ENCODE data around the gene NXPE3. TPM values are rescaled to one million over a fixed set of nuclear protein-coding genes. Genes with fewer than 3 reads are reported as not detected.

NXPE3 gene
- total RNA-seq, 1 donor from 2014 or later = 21.1 TPM

- no peak for DNase-seq
These were observed 50.4 kb downstream of the NXPE3 start for GRCh38 chr3:101829437-101829830.

- DNase-seq = no peak
These were observed 50.9 kb downstream of the NXPE3 start for GRCh38 chr3:101829874-101830273.

GRCh38 chr3:101833446-101833974, 54.5 kb downstream of the NXPE3 start:
- DNase-seq = no peak

- no peak for DNase-seq
These were observed 56.7 kb downstream of the NXPE3 start for GRCh38 chr3:101835676-101836075.

GRCh38 chr3:101836160-101836559, 57.1 kb downstream of the NXPE3 start:
- DNase-seq = no peak

GRCh38 chr3:101836652-101837598, 57.9 kb downstream of the NXPE3 start:
- no peak for DNase-seq

GRCh38 chr3:101838691-101839090, 59.7 kb downstream of the NXPE3 start:
- DNase-seq = no peak

- no peak for DNase-seq
These were observed 61.1 kb downstream of the NXPE3 start for GRCh38 chr3:101840066-101840465.

GRCh38 chr3:101842245-101842934, 63.4 kb downstream of the NXPE3 start:
- DNase-seq = no peak

- DNase-seq = no peak
These were observed 63.9 kb downstream of the NXPE3 start for GRCh38 chr3:101842935-101843330.

- DNase-seq = no peak
These were observed 66.4 kb downstream of the NXPE3 start for GRCh38 chr3:101845425-101845824.

- DNase-seq = no peak
These were observed 67.7 kb downstream of the NXPE3 start for GRCh38 chr3:101846709-101847108.

GRCh38 chr3:101847328-101847727, 68.3 kb downstream of the NXPE3 start:
- DNase-seq = no peak

GRCh38 chr3:101848326-101848725, 69.3 kb downstream of the NXPE3 start:
- no peak for DNase-seq

GRCh38 chr3:101848754-101849713, 70.0 kb downstream of the NXPE3 start, which contains the start of gene NFKBIZ:
Gene NFKBIZ, plus strand, starts transcription at chr3:101849514. Its CDS starts 115 bp downstream, at chr3:101849629.
- DNase-seq = peak; percentile 88

GRCh38 chr3:101849714-101850245, 70.8 kb downstream of the NXPE3 start:
- peak; percentile 56 for DNase-seq

GRCh38 chr3:101850246-101851051, 71.4 kb downstream of the NXPE3 start:
- no peak for DNase-seq

- DNase-seq = no peak
These were observed 72.2 kb downstream of the NXPE3 start for GRCh38 chr3:101851072-101851770.

GRCh38 chr3:101851850-101852714, 73.1 kb downstream of the NXPE3 start:
- DNase-seq = no peak
